Left ventricle myocardium inferior (tissue), 1 donor: ENCODE measurements around the gene RSAD2. TPM values are rescaled to one million over a fixed set of nuclear protein-coding genes. Genes with fewer than 3 reads are reported as not detected.

Source experiments
- DNase-seq: peaks from one replicate; pipeline ENCODE4 v3.0.0-alpha.2; 2020
- H3K27ac ChIP-seq: fragments of 200-600 bp; replicated peaks from 2 replicates; pipeline ENCODE4 v1.8.0; 2021
- H3K27me3 ChIP-seq: fragments of 200-600 bp; 2 replicates; pipeline ENCODE4 v1.8.0; 2021; ENCODE audit warnings: low read depth
- H3K36me3 ChIP-seq: fragments of 200-600 bp; 2 replicates; pipeline ENCODE4 v1.8.0; 2021
- H3K4me1 ChIP-seq: fragments of 200-600 bp; 2 replicates; pipeline ENCODE4 v1.8.0; 2021
- H3K4me3 ChIP-seq: fragments of 200-600 bp; 2 replicates; pipeline ENCODE4 v1.8.0; 2021; ENCODE audit warnings: mild to moderate bottlenecking, moderate library complexity
- H3K9me3 ChIP-seq: fragments of 200-600 bp; replicated peaks from 2 replicates; pipeline ENCODE4 v1.8.0; 2021
- intact Hi-C: fragments of 100-400 bp; cut with micrococcal nuclease; formaldehyde crosslinking; loops from one replicate; pipeline ENCODE4 v1.11.0; 2022
- total RNA-seq: library from RNA; stranded (reverse); fragmentation: NEBNext Ultra II Directional; extraction: Animal tissue kit (Norgen Biotek cat#: 25700); gene quantifications from one replicate; pipeline ENCODE4 v1.2.1, GENCODE V29; 2021
- TF ChIP-seq, protein P1 (sequence below): fragments of 200-600 bp; IDR thresholded peaks from 2 replicates; pipeline ENCODE4 v1.8.0; 2021; ENCODE audit warnings: antibody characterized with exemption, mild to moderate bottlenecking, borderline replicate concordance
- donor health status: DM: no; HTN: yes; CAD: no; lungs with severe emphysema.

RSAD2 gene
- total RNA-seq, 1 donor from 2014 or later: 2.4 TPM

DNA sequence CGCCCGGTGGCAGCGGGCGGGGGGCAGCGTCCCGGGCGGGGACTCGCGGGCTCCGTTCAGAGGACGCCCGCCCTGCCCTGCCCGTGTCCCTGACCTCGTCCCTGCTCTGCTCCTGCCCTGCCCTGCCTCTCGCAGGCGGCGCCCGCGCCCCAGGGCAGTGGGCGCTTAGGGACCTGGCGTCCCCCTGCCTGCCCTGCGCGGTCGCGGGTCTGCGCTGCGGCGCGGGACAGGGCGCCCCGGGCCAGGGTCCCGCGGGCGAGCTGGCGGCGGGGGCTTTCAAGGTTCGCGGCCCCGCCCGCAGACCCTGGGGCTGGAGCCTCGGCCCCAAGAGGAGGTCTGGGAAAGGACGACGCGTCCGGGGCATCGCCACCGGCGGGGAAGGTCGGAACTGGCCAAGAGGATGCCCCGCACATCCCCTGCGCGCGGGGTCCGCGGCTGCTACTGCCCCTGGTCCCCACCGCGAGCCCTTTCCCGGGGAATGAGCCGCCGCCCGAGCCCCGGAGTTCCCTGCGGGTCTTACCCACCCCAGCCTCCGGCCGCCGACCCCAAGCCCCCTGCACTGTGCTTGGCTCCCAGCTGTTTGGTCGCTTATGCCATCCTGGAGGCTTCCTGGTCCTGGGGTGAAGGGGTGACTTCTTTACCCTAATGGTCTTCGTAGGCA, 40.3 kb downstream of the RSAD2 start:
- peak; percentile 38 for DNase-seq
- intact Hi-C loops: loop anchor here (5.0 kb wide), 1 partner anchor 109 kb away; no protein-coding TSS in a partner anchor

DNA sequence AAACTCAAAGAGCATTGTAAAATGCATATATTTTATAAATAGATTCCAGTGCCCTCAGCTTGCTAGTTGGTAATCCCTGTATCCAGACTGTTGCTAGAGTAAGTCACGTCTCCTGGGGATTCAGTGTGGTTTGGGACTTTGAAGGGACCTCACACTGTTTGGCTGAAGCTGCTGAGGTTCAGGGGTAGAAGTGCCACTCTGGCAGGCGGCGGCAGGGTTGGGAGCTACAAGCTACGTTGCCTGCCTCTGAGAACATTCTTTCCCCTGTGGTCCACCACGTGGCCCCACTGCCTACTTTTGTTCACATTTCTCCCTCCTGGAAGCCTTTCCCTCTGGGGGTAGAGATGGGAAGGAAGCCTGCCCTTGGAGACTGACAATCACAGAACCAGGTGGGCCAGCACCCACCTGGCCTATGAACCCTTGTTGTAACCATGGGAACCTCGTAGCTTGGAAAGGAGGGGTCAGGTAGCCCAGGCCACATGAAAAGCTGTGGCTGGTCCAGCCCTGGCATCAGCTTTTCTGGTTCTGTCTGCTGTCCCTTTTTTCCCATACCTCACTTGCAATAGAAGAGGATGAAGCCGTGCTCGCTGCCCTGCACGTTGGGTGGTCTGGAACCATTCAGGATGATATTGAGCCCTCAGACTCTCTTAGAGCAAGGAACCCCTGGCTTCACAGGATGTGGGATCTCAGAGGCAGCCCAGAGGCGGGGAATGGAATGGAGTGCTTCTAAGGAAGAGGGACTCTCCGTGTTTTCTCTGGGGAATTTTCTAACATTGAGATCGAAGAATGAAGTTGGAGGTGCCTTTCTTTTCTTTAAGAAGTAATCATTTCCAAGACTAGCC, 42.5 kb downstream of the RSAD2 start:
- H3K27ac ChIP-seq: peak overlapping the region; percentile 14
- no peaks in the 10 kb centered on the region for H3K27me3 ChIP-seq
- intact Hi-C loops: loop anchor here (5.0 kb wide), 1 partner anchor 107 kb away; no protein-coding TSS in a partner anchor
- TF ChIP-seq, protein P1, sequence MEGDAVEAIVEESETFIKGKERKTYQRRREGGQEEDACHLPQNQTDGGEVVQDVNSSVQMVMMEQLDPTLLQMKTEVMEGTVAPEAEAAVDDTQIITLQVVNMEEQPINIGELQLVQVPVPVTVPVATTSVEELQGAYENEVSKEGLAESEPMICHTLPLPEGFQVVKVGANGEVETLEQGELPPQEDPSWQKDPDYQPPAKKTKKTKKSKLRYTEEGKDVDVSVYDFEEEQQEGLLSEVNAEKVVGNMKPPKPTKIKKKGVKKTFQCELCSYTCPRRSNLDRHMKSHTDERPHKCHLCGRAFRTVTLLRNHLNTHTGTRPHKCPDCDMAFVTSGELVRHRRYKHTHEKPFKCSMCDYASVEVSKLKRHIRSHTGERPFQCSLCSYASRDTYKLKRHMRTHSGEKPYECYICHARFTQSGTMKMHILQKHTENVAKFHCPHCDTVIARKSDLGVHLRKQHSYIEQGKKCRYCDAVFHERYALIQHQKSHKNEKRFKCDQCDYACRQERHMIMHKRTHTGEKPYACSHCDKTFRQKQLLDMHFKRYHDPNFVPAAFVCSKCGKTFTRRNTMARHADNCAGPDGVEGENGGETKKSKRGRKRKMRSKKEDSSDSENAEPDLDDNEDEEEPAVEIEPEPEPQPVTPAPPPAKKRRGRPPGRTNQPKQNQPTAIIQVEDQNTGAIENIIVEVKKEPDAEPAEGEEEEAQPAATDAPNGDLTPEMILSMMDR: no peak
- H3K4me1 ChIP-seq: peaks cover 75% of the 10 kb centered on the region
- no peaks in the 10 kb centered on the region for H3K36me3 ChIP-seq
- DNase-seq: no peak
- H3K4me3 ChIP-seq: peak overlapping the region; percentile 91
- no peaks in the 10 kb centered on the region for H3K9me3 ChIP-seq

More for the DNA sequence above, 40.3 kb downstream of the RSAD2 start:
- H3K4me3 ChIP-seq: peak overlapping the region; percentile 91
- H3K27ac ChIP-seq: peak overlapping the region; percentile 85
- H3K9me3 ChIP-seq: no peaks in the 10 kb centered on the region
- H3K36me3 ChIP-seq: no peaks in the 10 kb centered on the region
- TF ChIP-seq, protein P1: no peak
- peaks cover 54% of the 10 kb centered on the region for H3K4me1 ChIP-seq
- H3K27me3 ChIP-seq: no peaks in the 10 kb centered on the region

GRCh38 chr2:6920743-6921064, 43.1 kb downstream of the RSAD2 start:
- H3K4me3 ChIP-seq: no peak overlapping the region
- peaks cover 81% of the 10 kb centered on the region for H3K4me1 ChIP-seq
- DNase-seq: no peak
- no peaks in the 10 kb centered on the region for H3K27me3 ChIP-seq
- intact Hi-C loops: no loop called here
- peak overlapping the region; percentile 70 for H3K27ac ChIP-seq
- no peaks in the 10 kb centered on the region for H3K36me3 ChIP-seq
- H3K9me3 ChIP-seq: no peaks in the 10 kb centered on the region
- TF ChIP-seq, protein P1: no peak

GRCh38 chr2:6921321-6921922, 43.8 kb downstream of the RSAD2 start:
- TF ChIP-seq, protein P1: no peak
- no peak overlapping the region for H3K4me3 ChIP-seq
- no peaks in the 10 kb centered on the region for H3K27me3 ChIP-seq
- no peak for DNase-seq
- intact Hi-C loops: no loop called here
- peak overlapping the region; percentile 70 for H3K27ac ChIP-seq
- H3K4me1 ChIP-seq: peaks cover 88% of the 10 kb centered on the region
- H3K9me3 ChIP-seq: no peaks in the 10 kb centered on the region
- no peaks in the 10 kb centered on the region for H3K36me3 ChIP-seq

GRCh38 chr2:6922201-6922656, 44.7 kb downstream of the RSAD2 start:
- Histone ChIP-seq H3K4me3 (no peak overlapping the region), H3K4me1 (peaks cover 92% of the 10 kb centered on the region), H3K27ac (no peak overlapping the region), H3K27me3 (no peaks in the 10 kb centered on the region), H3K9me3 (no peaks in the 10 kb centered on the region), H3K36me3 (no peaks in the 10 kb centered on the region)
- DNase-seq: no peak
- TF ChIP-seq, protein P1: no peak
- intact Hi-C loops: no loop called here
